T1000 (cell line): ENCODE data around the gene CD55.

ENCODE experiments used
- DNase-seq: peaks from one replicate; lab custom pipeline; 2025; ENCODE audit warnings: mixed read lengths; lab: John Stamatoyannopoulos, UW

CD55 gene

DNA sequence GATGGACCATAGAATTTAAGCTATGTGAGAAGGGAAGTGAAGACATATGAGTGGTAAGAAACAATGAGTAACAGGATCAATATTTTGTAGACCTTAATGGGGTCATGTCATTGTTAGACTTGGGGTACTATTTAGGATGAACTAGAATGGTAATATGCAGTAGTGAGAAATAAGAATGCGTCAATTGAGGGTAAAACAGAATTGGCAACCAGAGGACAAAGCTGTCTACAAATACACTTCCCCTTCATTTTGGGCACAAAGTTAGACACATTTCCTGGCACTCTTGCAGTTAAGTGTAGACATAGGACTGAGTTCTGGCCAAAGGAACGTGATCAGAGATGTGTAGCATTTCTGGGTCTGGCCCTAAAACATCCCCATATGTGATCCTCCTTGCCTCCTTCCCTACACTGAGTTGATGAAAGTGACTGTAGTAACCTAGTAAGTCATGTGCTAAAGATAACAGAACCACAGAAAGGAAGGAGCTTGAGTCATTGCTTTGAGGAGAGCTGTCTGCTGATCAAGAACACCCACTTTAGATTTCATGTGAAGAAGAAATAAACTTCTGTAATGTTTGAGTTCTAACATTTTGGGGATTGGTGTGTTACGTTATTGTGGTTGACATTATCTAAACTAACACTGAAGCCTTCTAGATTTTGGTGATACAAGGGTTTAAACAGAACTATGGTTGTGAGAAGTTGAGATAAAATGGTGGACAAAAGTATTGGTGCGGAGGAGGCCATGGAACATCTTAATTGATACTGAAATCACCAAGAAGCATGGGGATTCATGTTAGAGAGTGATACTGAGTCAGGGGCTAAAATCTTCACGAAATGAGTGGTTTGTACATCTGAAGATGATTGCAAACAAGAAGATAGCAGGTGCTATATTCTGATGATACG, 41.7 kb downstream of the CD55 start:
- no peak for DNase-seq

- DNase-seq = no peak
Measured at GRCh38 chr1:207363871-207364270, 42.4 kb downstream of the CD55 start.

DNA sequence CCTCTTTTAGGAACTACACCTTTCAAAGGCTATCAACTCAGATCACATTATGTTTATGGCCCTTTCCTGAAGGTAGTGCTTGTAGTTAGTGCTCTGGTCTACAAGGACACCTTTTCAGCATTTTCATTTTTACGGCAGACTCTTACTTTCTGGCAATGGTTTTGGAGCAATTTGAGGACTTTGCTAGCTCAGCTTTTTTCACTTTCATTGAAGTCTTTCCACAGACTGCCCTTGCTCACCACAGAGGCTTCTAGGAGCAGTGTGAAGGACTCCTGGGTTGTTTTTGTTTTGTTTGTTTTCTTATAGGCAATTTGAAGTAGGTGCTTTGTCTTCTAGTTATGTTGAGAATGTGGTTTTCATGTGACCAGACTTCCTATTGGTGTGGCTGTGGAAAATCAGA, 43.1 kb downstream of the CD55 start:
- DNase-seq = no peak

DNA sequence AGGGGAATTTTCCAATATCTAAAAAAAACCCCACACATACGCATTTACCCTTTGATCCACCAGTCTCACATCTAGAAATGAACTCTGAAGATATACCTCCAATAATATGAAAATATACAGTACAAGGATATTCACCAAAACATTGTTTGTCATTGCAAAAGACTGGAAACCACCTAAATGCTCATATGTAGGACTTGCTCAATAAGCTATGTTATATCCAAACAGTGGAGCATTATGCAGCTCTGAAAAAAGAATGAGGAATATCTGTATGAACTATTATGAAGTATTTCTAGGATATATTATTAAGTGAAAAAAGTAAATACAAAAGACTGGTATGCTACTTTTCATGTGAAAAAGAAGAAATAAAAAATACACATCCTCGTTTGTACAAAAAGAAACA, 43.6 kb downstream of the CD55 start:
- DNase-seq = no peak

GRCh38 chr1:207366022-207366421, 44.5 kb downstream of the CD55 start:
- no peak for DNase-seq

DNA sequence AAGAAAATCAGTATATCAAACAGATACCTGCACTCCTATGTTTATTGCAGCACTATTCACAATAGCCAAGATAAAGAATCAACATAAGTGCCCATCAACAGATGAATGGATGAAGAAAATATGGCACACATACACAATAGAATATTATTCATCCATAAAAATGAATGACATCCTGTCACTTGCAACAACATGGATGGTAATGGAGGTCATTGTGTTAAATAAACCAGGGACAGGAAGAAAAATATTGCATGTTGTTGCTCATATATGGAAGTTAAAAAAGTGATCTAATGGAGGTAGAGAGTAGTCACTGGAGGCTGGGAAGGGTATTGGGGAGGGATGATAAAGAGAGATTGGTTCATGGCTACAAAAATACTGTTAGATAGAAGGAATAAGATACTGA, 67.2 kb downstream of the CD55 start:
- no peak for DNase-seq

DNA sequence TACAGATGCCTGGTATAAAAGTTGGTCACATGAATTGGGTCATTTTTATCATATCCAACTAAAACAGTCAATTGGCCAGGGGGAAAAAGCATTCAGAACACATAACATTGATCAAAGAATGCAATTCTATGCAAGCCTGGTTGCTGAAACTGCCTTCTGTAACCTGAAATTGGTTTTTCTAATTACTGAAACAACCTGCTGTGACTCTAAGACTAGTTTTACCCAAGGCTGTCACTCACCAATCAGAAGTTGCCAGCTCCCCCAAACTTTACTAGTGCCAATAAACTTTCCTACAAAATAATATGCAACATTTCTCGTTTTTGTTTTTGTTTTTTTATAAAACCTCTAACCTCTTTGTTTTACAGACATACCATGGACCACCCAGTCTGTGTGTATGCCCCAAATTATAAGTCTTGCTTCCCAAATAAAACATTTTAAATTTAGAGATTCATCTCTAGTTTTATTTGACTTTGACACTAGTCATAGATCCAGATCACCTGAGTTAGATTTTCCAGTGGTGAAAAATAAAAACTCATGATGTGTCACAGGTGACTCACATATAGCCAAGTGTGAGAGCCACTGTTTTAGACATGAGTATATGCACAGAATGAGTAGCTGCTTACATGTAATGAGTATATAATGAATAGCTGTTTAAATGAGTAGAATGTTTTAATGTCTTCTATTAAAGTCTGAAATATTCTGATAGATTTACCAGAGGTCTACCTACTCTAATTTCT, 68.4 kb downstream of the CD55 start:
- DNase-seq = no peak

- DNase-seq = peak; percentile 85
Measured at GRCh38 chr1:207393610-207394009, 72.1 kb downstream of the CD55 start.

GRCh38 chr1:207396168-207396746, 74.8 kb downstream of the CD55 start:
- DNase-seq = no peak

DNA sequence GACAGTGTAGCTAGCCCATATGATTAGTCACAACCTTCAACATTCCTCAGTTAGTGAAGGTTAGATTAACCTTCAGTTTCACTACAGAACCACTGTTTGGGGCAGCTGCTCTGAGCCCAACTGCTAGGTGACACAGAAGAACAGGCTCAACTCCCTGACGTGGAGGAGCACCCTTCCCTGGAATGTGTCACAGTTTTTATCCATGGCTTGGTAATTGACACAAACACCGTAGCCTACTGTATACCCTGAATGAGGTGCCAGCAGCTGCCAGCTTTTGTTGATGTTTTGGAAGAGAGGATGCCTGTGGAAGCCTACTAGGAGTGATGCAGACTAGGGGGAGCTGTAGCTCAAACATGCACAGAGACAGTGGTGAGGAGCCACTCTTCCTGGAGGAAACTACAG, 76.0 kb downstream of the CD55 start:
- no peak for DNase-seq

DNA sequence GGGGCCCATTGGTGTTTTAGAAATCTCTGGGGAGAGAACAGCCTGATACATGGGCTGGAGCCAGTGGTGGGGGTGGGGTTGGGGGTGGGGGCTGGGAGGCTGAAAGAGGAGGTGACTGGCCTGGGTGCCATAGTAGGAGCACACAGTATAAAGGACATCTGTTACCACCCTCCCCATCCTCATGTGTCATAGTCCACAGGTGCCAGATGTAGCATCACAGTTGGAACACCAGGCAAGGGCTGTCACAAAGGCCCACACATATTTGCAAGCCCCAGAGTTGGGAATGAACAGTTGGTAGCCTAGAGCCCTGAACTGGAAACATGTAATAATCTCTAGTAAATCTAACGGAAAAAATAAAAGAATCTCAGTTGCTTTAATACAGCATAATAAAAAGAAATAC, 77.5 kb downstream of the CD55 start:
- DNase-seq = no peak

GRCh38 chr1:207401578-207401977, 80.1 kb downstream of the CD55 start:
- no peak for DNase-seq

- DNase-seq = no peak
Measured at GRCh38 chr1:207402744-207403143, 81.3 kb downstream of the CD55 start.

GRCh38 chr1:207404849-207405525, 83.5 kb downstream of the CD55 start:
- DNase-seq = no peak

DNA sequence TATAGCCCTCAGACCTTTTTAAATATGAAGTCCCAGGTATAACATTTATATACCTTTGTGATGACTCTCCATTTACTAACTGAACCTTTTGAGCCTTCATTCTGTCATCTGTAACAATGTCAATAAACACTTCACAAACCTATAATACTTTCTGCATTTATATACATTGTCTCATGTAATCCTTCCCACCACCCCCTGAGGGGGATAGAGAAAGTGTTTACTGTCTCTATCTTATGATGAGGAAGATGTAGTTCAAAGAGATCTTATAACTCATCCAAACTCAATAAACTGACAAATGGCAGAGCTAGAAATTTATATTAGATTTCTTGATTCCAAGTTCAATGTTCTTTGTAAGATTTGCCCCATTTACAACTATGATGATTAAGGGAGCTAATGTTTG, 84.3 kb downstream of the CD55 start:
- no peak for DNase-seq

DNA sequence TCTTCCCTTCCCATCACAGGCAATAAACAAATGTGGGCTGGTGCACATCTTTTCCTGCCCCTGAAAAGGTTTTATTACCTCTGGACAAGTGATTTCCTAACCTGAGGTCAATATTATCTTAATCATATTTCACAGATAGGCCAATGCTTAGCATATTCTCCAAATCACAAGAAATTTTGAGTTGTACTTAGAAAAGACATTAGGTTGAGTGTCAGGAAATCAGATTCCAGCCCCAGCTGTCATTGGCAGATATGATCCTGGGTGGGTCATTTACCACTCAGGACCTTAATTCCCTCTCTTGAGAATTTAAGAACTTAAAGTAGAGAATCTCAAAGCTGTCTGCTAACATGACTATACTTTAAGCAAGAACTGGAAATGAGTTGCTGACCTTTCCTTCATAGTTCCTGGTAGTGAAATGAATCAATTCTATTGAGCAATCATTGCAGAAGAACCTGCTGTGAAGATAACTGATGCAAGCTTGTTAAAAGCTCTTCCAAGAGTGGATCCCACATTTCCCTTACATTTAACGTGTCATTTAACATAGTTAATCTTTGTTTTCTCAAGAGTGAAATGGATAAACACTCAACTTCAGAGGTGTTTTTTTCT, 86.3 kb downstream of the CD55 start:
- DNase-seq = no peak
